ENCODE measurements around the gene E2F8. TPM values are rescaled to one million over a fixed set of nuclear protein-coding genes. Genes with fewer than 3 reads are reported as not detected.

Gene E2F8
- total and polyA plus RNA-seq, 9 of the 15 experiments (the other 6 are each of a cell fraction or from before 2014, with no cell fraction given): 6.9 to 23.6 (median 12.1) TPM

DNA sequence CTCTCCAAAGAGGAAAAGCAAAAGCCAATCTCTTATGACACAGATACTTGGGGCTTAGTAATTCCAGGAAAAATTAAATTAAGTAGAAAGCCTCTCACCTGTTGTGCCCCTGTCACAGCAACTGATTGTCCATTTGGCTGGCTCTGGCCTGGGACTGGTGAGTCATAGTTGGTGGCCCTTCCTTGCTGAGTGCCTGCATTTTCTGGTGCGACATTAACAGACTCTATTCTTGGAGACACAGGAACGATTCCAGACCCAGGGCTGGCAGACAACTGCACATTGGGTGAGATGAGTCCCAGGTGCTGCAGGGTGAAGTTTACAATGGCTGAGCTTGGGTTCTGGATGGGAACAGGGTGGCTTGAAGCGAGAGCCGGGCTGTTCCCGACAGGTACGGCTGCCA is 15.6 kb downstream of the E2F8 start:
- POLR2A ChIA-PET: interaction anchor here (1.5 to 2.1 kb wide), 2 partner anchors 9 to 13 kb away, joined by 5 to 7 read pairs; no protein-coding TSS in a partner anchor
- H2AFZ ChIP-seq (ENCODE audit: low read depth, low read length): no peak overlapping the region
- CTCF ChIA-PET (ENCODE audit: low intra/inter-chr PET ratio): no interaction called here
- H3K9me1 ChIP-seq (ENCODE audit: control insufficient read depth, insufficient read depth, low read length): no peaks in the 10 kb centered on the region
- FAIRE-seq (no peak), ATAC-seq (no peak), DNase-seq (ENCODE audit: extremely low read depth in 1 of 4, low spot score in 3 of 4) (no peak)
- no peak for TF ChIP-seq ZNF444 (CRISPR knock-in tag; IDR thresholded peaks at IDR 0.05)
- TF ChIP-seq ZNF224 (CRISPR knock-in tag; IDR thresholded peaks at IDR 0.05): no peak
- TF ChIP-seq ZNF561 (CRISPR knock-in tag; conservative IDR thresholded peaks at IDR 0.05): no peak
- TF ChIP-seq ZFP1 (CRISPR knock-in tag; IDR thresholded peaks at IDR 0.05): no peak
- WGBS (ENCODE audit: insufficient coverage, low coverage, missing lambda C conversion rate): 97% methylated on average over 6 of the region's 6 CpGs
- peaks cover 66% of the 10 kb centered on the region; the same call in 2 of the 3 replicates for H3K36me3 ChIP-seq (ENCODE audit: control insufficient read depth, insufficient read depth, low read length)
- no peak overlapping the region for H3K9ac ChIP-seq (ENCODE audit: insufficient read depth in 1 of 2, low read depth in 2 of 2, low read length in 2 of 2)
- H3K79me2 ChIP-seq (ENCODE audit: control insufficient read depth, insufficient read depth, low read length): no peaks in the 10 kb centered on the region
- H3K4me1 ChIP-seq (replicated peaks in 1 of 2; ENCODE audit: control insufficient read depth in 2 of 2, insufficient read depth in 2 of 2, low read length in 2 of 2): no peaks in the 10 kb centered on the region
- H3K27me3 ChIP-seq (ENCODE audit: control insufficient read depth in 2 of 2, insufficient read depth in 2 of 2, low read length in 2 of 2): no peaks in the 10 kb centered on the region
- no TSS peak for BruUV-seq (replicated peaks)
- intact Hi-C loops (cut with micrococcal nuclease) (no loop called here), in situ Hi-C loops (cut with MboI) (no loop called here)
- no peaks in the 10 kb centered on the region for H4K20me1 ChIP-seq (replicated peaks; ENCODE audit: control insufficient read depth, insufficient read depth, low read length)
- no peak overlapping the region for H3K4me2 ChIP-seq (ENCODE audit: insufficient read depth, low read length)
- no peak overlapping the region for H3K27ac ChIP-seq (ENCODE audit: extremely low read depth, low read depth, low read length)
- H3K9me3 ChIP-seq (replicated peaks; ENCODE audit: control insufficient read depth, insufficient read depth, low read depth, low read length): no peaks in the 10 kb centered on the region
- no peak overlapping the region for H3K4me3 ChIP-seq

DNA sequence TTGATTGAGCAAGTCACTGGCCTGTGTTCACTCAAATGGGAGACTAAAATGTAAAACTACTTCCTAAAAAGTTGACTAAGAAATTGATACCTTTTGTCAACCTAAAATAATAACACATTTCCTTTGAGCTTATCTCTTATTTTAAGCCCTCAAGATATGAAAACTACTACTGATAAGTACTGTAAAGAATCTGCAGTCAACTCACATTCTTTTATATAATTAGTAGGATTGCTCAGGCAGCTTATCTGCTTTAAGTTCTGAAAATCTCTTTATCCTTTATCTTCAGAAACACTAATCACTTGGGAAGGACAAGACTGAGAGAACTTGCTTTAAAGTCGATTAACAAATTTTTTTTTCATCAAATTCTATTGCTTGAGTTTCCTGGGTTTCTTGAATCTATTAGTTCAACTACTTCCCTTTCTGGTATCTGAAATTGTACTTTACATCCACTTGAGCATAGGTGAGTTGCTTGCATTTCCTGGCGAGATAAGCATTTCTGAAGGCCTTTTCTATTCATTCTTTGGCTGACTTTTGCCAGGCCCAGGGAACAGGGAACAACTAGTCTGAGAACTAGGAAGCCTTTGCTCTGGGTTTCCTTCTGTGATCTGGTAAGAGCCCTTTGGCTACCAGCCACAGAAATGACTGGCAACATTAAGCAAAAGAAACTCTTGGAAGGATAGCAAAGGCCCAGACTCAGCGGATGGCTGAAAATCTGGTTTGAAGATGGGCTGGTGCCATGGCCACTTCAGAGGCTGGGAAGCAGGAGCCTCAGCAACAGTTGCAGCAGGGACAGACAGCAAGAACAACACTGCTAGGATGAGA is 19.6 kb downstream of the E2F8 start:
- POLR2A ChIA-PET: no interaction called here
- intact Hi-C loops (cut with micrococcal nuclease): no loop called here
- no peak overlapping the region for H3K4me2 ChIP-seq (ENCODE audit: insufficient read depth, low read length)
- FAIRE-seq (no peak), ATAC-seq (no peak), DNase-seq (ENCODE audit: extremely low read depth in 1 of 4, low spot score in 3 of 4) (no peak)
- no peaks in the 10 kb centered on the region for H3K9me1 ChIP-seq (ENCODE audit: control insufficient read depth, insufficient read depth, low read length)
- H3K9ac ChIP-seq (ENCODE audit: insufficient read depth in 1 of 2, low read depth in 2 of 2, low read length in 2 of 2): no peak overlapping the region
- peaks cover 27% of the 10 kb centered on the region; the same call in 2 of the 3 replicates for H3K36me3 ChIP-seq (ENCODE audit: control insufficient read depth, insufficient read depth, low read length)
- H3K27me3 ChIP-seq (ENCODE audit: control insufficient read depth in 2 of 2, insufficient read depth in 2 of 2, low read length in 2 of 2): peaks cover 18 to 19% of the 10 kb centered on the region in 2 experiments
- H3K9me3 ChIP-seq (replicated peaks; ENCODE audit: control insufficient read depth, insufficient read depth, low read depth, low read length): no peaks in the 10 kb centered on the region
- in situ Hi-C loops (cut with MboI): no loop called here
- 28% methylated on average over 3 of the region's 3 CpGs for WGBS (ENCODE audit: insufficient coverage, low coverage, missing lambda C conversion rate)
- no peak overlapping the region for H3K27ac ChIP-seq (ENCODE audit: extremely low read depth, low read depth, low read length)
- no peak overlapping the region for H2AFZ ChIP-seq (ENCODE audit: low read depth, low read length)
- CTCF ChIA-PET (ENCODE audit: low intra/inter-chr PET ratio): no interaction called here
- no peak overlapping the region for H3K4me3 ChIP-seq
- no peaks in the 10 kb centered on the region for H3K79me2 ChIP-seq (ENCODE audit: control insufficient read depth, insufficient read depth, low read length)
- no peaks in the 10 kb centered on the region for H4K20me1 ChIP-seq (replicated peaks; ENCODE audit: control insufficient read depth, insufficient read depth, low read length)
- H3K4me1 ChIP-seq (replicated peaks in 1 of 2; ENCODE audit: control insufficient read depth in 2 of 2, insufficient read depth in 2 of 2, low read length in 2 of 2): peaks cover 0 to 4% of the 10 kb centered on the region in 2 experiments; a peak in 3 of 5 replicates
- BruUV-seq (replicated peaks): no TSS peak
- TF ChIP-seq SUPT5H (IDR thresholded peaks at IDR 0.05): no peak
- TF ChIP-seq, protein P1, sequence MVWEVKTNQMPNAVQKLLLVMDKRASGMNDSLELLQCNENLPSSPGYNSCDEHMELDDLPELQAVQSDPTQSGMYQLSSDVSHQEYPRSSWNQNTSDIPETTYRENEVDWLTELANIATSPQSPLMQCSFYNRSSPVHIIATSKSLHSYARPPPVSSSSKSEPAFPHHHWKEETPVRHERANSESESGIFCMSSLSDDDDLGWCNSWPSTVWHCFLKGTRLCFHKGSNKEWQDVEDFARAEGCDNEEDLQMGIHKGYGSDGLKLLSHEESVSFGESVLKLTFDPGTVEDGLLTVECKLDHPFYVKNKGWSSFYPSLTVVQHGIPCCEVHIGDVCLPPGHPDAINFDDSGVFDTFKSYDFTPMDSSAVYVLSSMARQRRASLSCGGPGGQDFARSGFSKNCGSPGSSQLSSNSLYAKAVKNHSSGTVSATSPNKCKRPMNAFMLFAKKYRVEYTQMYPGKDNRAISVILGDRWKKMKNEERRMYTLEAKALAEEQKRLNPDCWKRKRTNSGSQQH (CRISPR knock-in tag; IDR thresholded peaks at IDR 0.05): no peak
- TF ChIP-seq SPI1 (IDR thresholded peaks at IDR 0.05; ENCODE audit: borderline replicate concordance, low read depth, low read length): no peak
- TF ChIP-seq TAF9B (IDR thresholded peaks at IDR 0.05; ENCODE audit: partially characterized antibody): no peak
- no peak for TF ChIP-seq NRF1 (conservative IDR thresholded peaks at IDR 0.05 in 1 of 2, IDR thresholded peaks at IDR 0.05 in 1 of 2)

Data from K562 (cell line).